H1 (cell line): ENCODE data around the gene TECPR2. TPM values are rescaled to one million over a fixed set of nuclear protein-coding genes. Genes with fewer than 3 reads are reported as not detected.

Experiments
- CTCF ChIA-PET: fragments of 300-600 bp; sonication (Branson Sonifier 250); formaldehyde crosslinking; loops from one replicate; lab custom pipeline; 2021; ENCODE audit not compliant: partially characterized antibody; lab: Charles Lee
- POLR2A ChIA-PET: fragments of 300-600 bp; sonication (Branson Sonifier 250); formaldehyde crosslinking; loops from one replicate; lab custom pipeline; 2021; ENCODE audit warnings: inconsistent platforms; ENCODE audit not compliant: partially characterized antibody; lab: Charles Lee
- DNase-seq, 2 experiments: peaks; one replicate each; pipeline versions ENCODE4 v3.0.0 to v3.0.0-alpha.2; 2010 to 2022; ENCODE audit warnings: low spot score in 2 of 2, low read depth in 1 of 2, mixed read lengths in 1 of 2
- FAIRE-seq: peaks from 2 replicates; lab custom pipeline; 2011; peaks lifted over from hg19 to GRCh38; lab: Jason Lieb, UNC
- H2AFZ ChIP-seq: 2 replicates; pipeline ENCODE4 v1.8.1; 2012; ENCODE audit warnings: low read length, inconsistent platforms
- H2AK5ac ChIP-seq: 2 replicates; pipeline ENCODE4 v1.6.1; 2013; ENCODE audit warnings: low read depth, low read length
- H2BK120ac ChIP-seq: replicated peaks from 2 replicates; pipeline ENCODE3; 2013; ENCODE audit warnings: low read depth, low read length, inconsistent platforms
- H2BK12ac ChIP-seq: 2 replicates; pipeline ENCODE4 v1.6.1; 2013; ENCODE audit warnings: low read depth, low read length
- H2BK15ac ChIP-seq: 2 replicates; pipeline ENCODE4 v1.6.1; 2013; ENCODE audit warnings: low read length
- H2BK20ac ChIP-seq: 2 replicates; pipeline ENCODE4 v1.6.1; 2013; ENCODE audit warnings: low read length
- H2BK5ac ChIP-seq: 2 replicates; pipeline ENCODE4 v1.6.1; 2013; ENCODE audit warnings: low read depth, low read length
- H3K14ac ChIP-seq: 2 replicates; pipeline ENCODE4 v1.6.1; 2013; ENCODE audit warnings: inconsistent platforms; ENCODE audit not compliant: insufficient read length
- H3K18ac ChIP-seq: 2 replicates; pipeline ENCODE4 v1.6.1; 2013; ENCODE audit warnings: low read length; ENCODE audit errors: extremely low read depth
- H3K23ac ChIP-seq: 2 replicates; pipeline ENCODE4 v1.6.1; 2013; ENCODE audit warnings: inconsistent platforms; ENCODE audit not compliant: insufficient read length
- H3K23me2 ChIP-seq: 2 replicates; pipeline ENCODE4 v1.6.1; 2013; ENCODE audit warnings: low read depth, low read length
- H3K27ac ChIP-seq: 2 replicates; pipeline ENCODE4 v1.6.1; 2011; ENCODE audit warnings: low read depth, low read length, inconsistent platforms
- H3K27me3 ChIP-seq, 4 experiments: replicated peaks in 1 of 4; 1 replicate in 1 of 4; 2 replicates in 3 of 4; pipeline versions ENCODE4 v1.6.1 to v1.8.1; 2011 to 2013; ENCODE audit warnings: low read length in 3 of 4, mild to moderate bottlenecking in 3 of 4, inconsistent platforms in 2 of 4, mixed read lengths in 2 of 4, moderate library complexity in 1 of 4; ENCODE audit not compliant: control insufficient read depth in 3 of 4, insufficient read depth in 3 of 4; ENCODE audit errors: extremely low read depth in 1 of 4
- H3K36me3 ChIP-seq, 4 experiments: 2 replicates each; pipeline versions ENCODE4 v1.6.1 to v1.8.1; 2011 to 2013; ENCODE audit warnings: mild to moderate bottlenecking in 4 of 4, low read length in 3 of 4, moderate library complexity in 2 of 4, control low read depth in 1 of 4, inconsistent platforms in 1 of 4; ENCODE audit not compliant: insufficient read depth in 4 of 4, control insufficient read depth in 2 of 4
- H3K4ac ChIP-seq: replicated peaks from 2 replicates; pipeline ENCODE3; 2013; ENCODE audit warnings: low read length, low read depth, mixed read lengths, inconsistent platforms; ENCODE audit not compliant: insufficient read length
- H3K4me1 ChIP-seq, 4 experiments: replicated peaks in 1 of 4; 1 replicate in 1 of 4; 2 replicates in 3 of 4; pipeline versions ENCODE4 v1.6.1 to v1.8.1; 2011 to 2013; ENCODE audit warnings: low read length in 3 of 4, inconsistent platforms in 2 of 4, mixed read lengths in 1 of 4; ENCODE audit not compliant: insufficient read depth in 4 of 4, control insufficient read depth in 3 of 4
- H3K4me2 ChIP-seq, 2 experiments: 2 replicates each; pipeline versions ENCODE4 v1.6.1 to v1.8.1; 2011 to 2013; ENCODE audit warnings: low read depth in 2 of 2, low read length in 2 of 2, control low read depth in 1 of 2, inconsistent platforms in 1 of 2, mild to moderate bottlenecking in 1 of 2; ENCODE audit not compliant: insufficient read depth in 1 of 2
- H3K4me3 ChIP-seq, 4 experiments: fragments of 200-600, 300-600 bp in 1 of 4; sonication (generic), shearing (Covaris generic), sonication (Bioruptor Twin) in 1 of 4; 2 replicates each; pipeline versions ENCODE4 v1.5.1 to v1.8.1; 2011 to 2016; ENCODE audit warnings: low read length in 4 of 4, low read depth in 3 of 4, control low read depth in 2 of 4, inconsistent platforms in 2 of 4, mild to moderate bottlenecking in 2 of 4, mixed read lengths in 1 of 4, moderate library complexity in 1 of 4; ENCODE audit not compliant: insufficient read depth in 2 of 4; ENCODE audit errors: extremely low read depth in 1 of 4
- H3K56ac ChIP-seq: replicated peaks from 2 replicates; pipeline ENCODE3; 2013; ENCODE audit warnings: low read depth, mild to moderate bottlenecking, mixed read lengths, low read length, inconsistent platforms; ENCODE audit not compliant: insufficient read length
- H3K79me1 ChIP-seq: 2 replicates; pipeline ENCODE4 v1.6.1; 2013; ENCODE audit warnings: low read depth, low read length, control low read depth
- H3K79me2 ChIP-seq, 2 experiments: 2 replicates each; pipeline versions ENCODE4 v1.6.1 to v1.8.1; 2012 to 2013; ENCODE audit warnings: low read length in 2 of 2, mild to moderate bottlenecking in 2 of 2, inconsistent platforms in 1 of 2; ENCODE audit not compliant: insufficient read depth in 2 of 2, control insufficient read depth in 1 of 2
- H3K9ac ChIP-seq, 4 experiments: replicated peaks in 1 of 4; 1 replicate in 1 of 4; 2 replicates in 3 of 4; pipeline versions ENCODE4 v1.6.1 to v1.8.1; 2011 to 2013; ENCODE audit warnings: low read depth in 3 of 4, low read length in 3 of 4, control low read depth in 2 of 4, mild to moderate bottlenecking in 2 of 4, moderate library complexity in 2 of 4, inconsistent platforms in 1 of 4; ENCODE audit errors: extremely low read depth in 1 of 4
- H3K9me3 ChIP-seq, 2 experiments: 2 replicates each; pipeline versions ENCODE4 v1.6.1 to v1.8.1; 2012 to 2013; ENCODE audit warnings: mild to moderate bottlenecking in 2 of 2, moderate library complexity in 2 of 2, control low read depth in 1 of 2, inconsistent platforms in 1 of 2, low read depth in 1 of 2, low read length in 1 of 2, mixed read lengths in 1 of 2; ENCODE audit not compliant: insufficient read depth in 2 of 2
- H4K20me1 ChIP-seq, 2 experiments: replicated peaks in 1 of 2; 2 replicates each; pipeline versions ENCODE3 to v1.8.1; 2011 to 2013; ENCODE audit warnings: inconsistent platforms in 2 of 2, low read length in 2 of 2, mild to moderate bottlenecking in 1 of 2; ENCODE audit not compliant: insufficient read depth in 2 of 2, control insufficient read depth in 1 of 2
- H4K5ac ChIP-seq: 2 replicates; pipeline ENCODE4 v1.6.1; 2013; ENCODE audit warnings: low read length, low read depth, mixed read lengths, inconsistent platforms; ENCODE audit not compliant: insufficient read length
- H4K8ac ChIP-seq: 2 replicates; pipeline ENCODE4 v1.8.0; 2013; ENCODE audit warnings: mild to moderate bottlenecking, moderate library complexity, low read length, inconsistent platforms; ENCODE audit not compliant: insufficient read depth; ENCODE audit errors: extremely low read depth
- H4K91ac ChIP-seq: replicated peaks from 2 replicates; pipeline ENCODE3; 2013; ENCODE audit warnings: low read length, mixed read lengths, inconsistent platforms; ENCODE audit not compliant: insufficient read length
- CTCF ChIP-seq, 3 experiments: IDR thresholded peaks; 1 replicate in 2 of 3; 2 replicates in 1 of 3; pipeline versions ENCODE4 v1.5.1 to v1.6.1; 2011; ENCODE audit warnings: low read length in 3 of 3, mild to moderate bottlenecking in 3 of 3, inconsistent platforms in 2 of 3, low read depth in 1 of 3, moderate library complexity in 1 of 3; ENCODE audit not compliant: insufficient read depth in 1 of 3; ENCODE audit errors: control extremely low read depth in 1 of 3
- JUND ChIP-seq: IDR thresholded peaks from 2 replicates; pipeline ENCODE4 v1.6.1; 2011; ENCODE audit warnings: mild to moderate bottlenecking, improper control_type of control experiment, low read length
- SAP30 ChIP-seq: fragments of 300-600 bp; sonication (generic); IDR thresholded peaks from 2 replicates; pipeline ENCODE4 v1.7.1; 2012; ENCODE audit warnings: low read length, moderate library complexity, mild to moderate bottlenecking, inconsistent platforms; ENCODE audit not compliant: insufficient read depth, insufficient replicate concordance
- WGBS, 2 experiments: shearing (Covaris generic) in 1 of 2; methylation state at CpG; one replicate each; pipeline versions ENCODE4 v1.1.6 to v1.1.7; 2013 to 2015; ENCODE audit warnings: low lambda C conversion rate in 2 of 2, mixed read lengths in 2 of 2, inconsistent platforms in 1 of 2, low coverage in 1 of 2, missing lambda C conversion rate in 1 of 2; ENCODE audit not compliant: insufficient replicate concordance in 2 of 2, insufficient coverage in 1 of 2, insufficient read length in 1 of 2; ENCODE audit errors: extremely low coverage in 1 of 2, missing lambda C conversion rate in 1 of 2; 5-methylcytosine and 5-hydroxymethylcytosine counted together
- polyA plus RNA-seq, 7 experiments: library from polyadenylated mRNA; depleted of rRNA in 3 of 7; stranded (reverse) in 5 of 7; unstranded in 2 of 7; fragments of >200 nt in 5 of 7; fragments of 200-250 nt in 2 of 7; gene quantifications; 1 replicate in 5 of 7; 2 replicates in 1 of 7; 4 replicates in 1 of 7; pipeline versions ENCODE4 v1.2.1 to v1.2.3, GENCODE V29; 2011 to 2013; ENCODE audit warnings: missing spikeins in 2 of 7, mixed read lengths in 2 of 7
- total RNA-seq: library from RNA; stranded (reverse); fragmentation: NEBNext Ultra II Directional; extraction: Animal tissue kit (Norgen Biotek cat#: 25700); gene quantifications from 2 replicates; pipeline ENCODE4 v1.2.1, GENCODE V29; 2021
- TF ChIP-seq, protein P1 (sequence below): IDR thresholded peaks from 2 replicates; pipeline ENCODE4 v1.6.1; 2012; ENCODE audit warnings: low read length, inconsistent platforms
- TF ChIP-seq, protein P2 (sequence below): IDR thresholded peaks from 2 replicates; pipeline ENCODE4 v1.6.1; 2012; ENCODE audit warnings: inconsistent platforms

Gene TECPR2
- total and polyA plus RNA-seq, 2 of the 8 experiments (the other 6 are each of a cell fraction or from before 2014, with no cell fraction given): 6.8 to 19.4 TPM

DNA sequence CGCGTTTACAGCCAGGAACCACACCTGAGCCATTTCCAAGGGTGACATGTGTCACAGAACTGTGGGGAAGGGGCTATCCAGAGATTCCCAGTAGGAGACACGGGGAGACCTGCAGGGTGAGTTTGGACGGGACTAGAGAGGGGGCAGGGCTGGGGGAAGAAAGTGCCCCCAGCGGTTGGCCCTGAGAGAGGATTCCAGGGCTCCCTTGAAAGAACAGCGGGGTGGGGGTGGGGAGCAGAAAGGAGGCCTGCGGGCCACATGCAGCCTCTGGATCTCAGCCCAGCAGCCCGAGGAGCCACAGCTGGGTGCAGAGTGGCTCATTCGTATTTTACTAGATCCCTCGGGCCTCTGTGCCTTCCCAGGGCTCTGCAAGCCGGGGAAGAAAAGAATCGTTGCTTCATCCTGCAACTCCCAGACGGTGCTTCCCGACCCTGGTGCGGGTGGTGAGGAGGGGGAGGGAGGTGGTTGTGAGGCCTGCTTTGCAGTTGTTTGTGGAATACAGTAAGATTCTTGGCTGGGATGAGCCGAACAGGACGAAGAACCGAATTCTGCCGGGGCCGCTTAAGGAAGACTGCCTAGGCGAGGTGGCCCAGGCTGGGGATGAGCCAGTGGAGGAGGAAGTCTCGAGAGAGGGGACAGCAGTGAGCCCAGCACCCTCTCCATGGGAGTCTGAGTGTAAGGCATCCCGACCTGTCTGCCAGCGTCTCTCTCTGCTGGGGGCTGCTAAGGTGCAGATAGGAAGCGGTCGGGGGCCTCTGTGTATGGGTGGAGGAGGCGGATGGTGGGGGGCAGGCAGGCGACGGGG is 182.9 kb downstream of the TECPR2 start:
- Histone ChIP-seq H3K79me1 (no peaks in the 10 kb centered on the region), H2BK15ac (peak overlapping the region; percentile 72; the same call in 1 of the 2 replicates), H2BK120ac (peak overlapping the region; percentile 83), H3K4me3 (peak overlapping the region; percentile 19 to 53 (median 26); a peak in 7 of 8 replicates), H2BK5ac (peak overlapping the region; percentile 80; the same call in 1 of the 2 replicates), H4K5ac (peak overlapping the region; percentile 24), H3K56ac (peak overlapping the region; percentile 64), H3K79me2 (no peaks in the 10 kb centered on the region), H3K23ac (no peak overlapping the region), H2AK5ac (no peak overlapping the region), H3K9me3 (no peaks in the 10 kb centered on the region), H2AFZ (peak overlapping the region; percentile 15; the same call in 1 of the 2 replicates), H4K91ac (peak overlapping the region; percentile 96), H3K14ac (no peak overlapping the region), H2BK12ac (peak overlapping the region; percentile 95; the same call in 1 of the 2 replicates), H4K8ac (peak overlapping the region; percentile 91), H3K4ac (peak overlapping the region; percentile 74), H3K23me2 (peaks cover 6% of the 10 kb centered on the region; the same call in 1 of the 2 replicates), H3K36me3 (no peaks in the 10 kb centered on the region), H3K4me1 (peaks cover 3 to 19% (median 10%) of the 10 kb centered on the region in 4 experiments), H3K27ac (peak overlapping the region; percentile 25; the same call in 1 of the 2 replicates), H3K27me3 (peaks cover 0 to 7% (median 4%) of the 10 kb centered on the region in 4 experiments; a peak in 3 of 7 replicates), H3K9ac (peak overlapping the region in 3 of 4 experiments; percentile 4 to 50 (median 48); a peak in 5 of 7 replicates), H4K20me1 (no peaks in the 10 kb centered on the region), H3K18ac (peak overlapping the region; percentile 73), H2BK20ac (0 out of 2 replicates have a peak overlapping the region, but pooled peaks have one; percentile 80), H3K4me2 (peak overlapping the region; percentile 72 to 77)
- POLR2A ChIA-PET: interaction anchor here (1.0 to 8.5 kb wide), 2 partner anchors 10 to 81 kb away, joined by 3 to 50 read pairs; no protein-coding TSS in a partner anchor
- DNase-seq: peak in 1 of 2 experiments; percentile 73
- FAIRE-seq: no peak
- 23% methylated on average over 25 of the region's 29 CpGs; no CpG with 5 or more reads in 1 of the 2 experiments for WGBS, 2 experiments
- CTCF ChIA-PET: no interaction called here
- TF ChIP-seq, protein P1, sequence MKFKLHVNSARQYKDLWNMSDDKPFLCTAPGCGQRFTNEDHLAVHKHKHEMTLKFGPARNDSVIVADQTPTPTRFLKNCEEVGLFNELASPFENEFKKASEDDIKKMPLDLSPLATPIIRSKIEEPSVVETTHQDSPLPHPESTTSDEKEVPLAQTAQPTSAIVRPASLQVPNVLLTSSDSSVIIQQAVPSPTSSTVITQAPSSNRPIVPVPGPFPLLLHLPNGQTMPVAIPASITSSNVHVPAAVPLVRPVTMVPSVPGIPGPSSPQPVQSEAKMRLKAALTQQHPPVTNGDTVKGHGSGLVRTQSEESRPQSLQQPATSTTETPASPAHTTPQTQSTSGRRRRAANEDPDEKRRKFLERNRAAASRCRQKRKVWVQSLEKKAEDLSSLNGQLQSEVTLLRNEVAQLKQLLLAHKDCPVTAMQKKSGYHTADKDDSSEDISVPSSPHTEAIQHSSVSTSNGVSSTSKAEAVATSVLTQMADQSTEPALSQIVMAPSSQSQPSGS: no peak
- TF ChIP-seq CTCF (IDR thresholded peaks at IDR 0.05; ENCODE audit: control extremely low read depth in 1 of 3, insufficient read depth in 1 of 3, low read depth in 1 of 3, low read length in 3 of 3) (no peak), SAP30 (no peak), JUND (no peak)
- TF ChIP-seq, protein P2, sequence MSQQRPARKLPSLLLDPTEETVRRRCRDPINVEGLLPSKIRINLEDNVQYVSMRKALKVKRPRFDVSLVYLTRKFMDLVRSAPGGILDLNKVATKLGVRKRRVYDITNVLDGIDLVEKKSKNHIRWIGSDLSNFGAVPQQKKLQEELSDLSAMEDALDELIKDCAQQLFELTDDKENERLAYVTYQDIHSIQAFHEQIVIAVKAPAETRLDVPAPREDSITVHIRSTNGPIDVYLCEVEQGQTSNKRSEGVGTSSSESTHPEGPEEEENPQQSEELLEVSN: no peak; the same call in none of the 2 replicates
